Stimulated activated CD4-positive, alpha-beta T cell treated with anti-CD3 and anti-CD28 coated beads, Interleukin-15, amount 100 ng/mL, for 1 hour (primary cell): ENCODE results near the gene NRCAM.

Experiments used
- DNase-seq, 2 donors: peaks; one replicate each; pipeline ENCODE4 v3.0.0-alpha.2; 2020; ENCODE audit warnings: low read depth in 1 of 2, low spot score in 1 of 2

The NRCAM gene

GRCh38 chr7:108167460-108167859, 288.8 kb downstream of the NRCAM start:
- no peak for DNase-seq

- DNase-seq, result no peak
Measured at GRCh38 chr7:108166687-108167086, 289.5 kb downstream of the NRCAM start.

DNA sequence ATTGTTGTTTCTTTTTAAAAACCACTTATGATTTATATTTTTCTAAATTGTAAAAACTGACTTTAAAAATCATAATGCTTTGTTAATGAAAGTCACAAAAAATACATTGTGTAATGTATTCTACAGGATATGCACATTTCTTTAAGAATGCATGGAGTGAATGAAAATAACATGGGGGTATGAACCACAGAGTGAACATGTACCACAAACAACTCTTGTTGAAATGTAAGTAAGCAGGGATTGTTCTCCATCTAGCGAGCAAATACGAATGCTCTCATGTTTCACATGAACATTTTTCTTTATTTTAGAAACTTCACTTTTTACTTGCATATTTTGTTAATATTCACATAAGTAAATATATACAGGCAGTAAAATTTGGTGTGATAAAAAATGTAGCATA, 290.5 kb downstream of the NRCAM start:
- DNase-seq, result no peak

GRCh38 chr7:108164946-108165345, 291.3 kb downstream of the NRCAM start:
- no peak for DNase-seq

DNA sequence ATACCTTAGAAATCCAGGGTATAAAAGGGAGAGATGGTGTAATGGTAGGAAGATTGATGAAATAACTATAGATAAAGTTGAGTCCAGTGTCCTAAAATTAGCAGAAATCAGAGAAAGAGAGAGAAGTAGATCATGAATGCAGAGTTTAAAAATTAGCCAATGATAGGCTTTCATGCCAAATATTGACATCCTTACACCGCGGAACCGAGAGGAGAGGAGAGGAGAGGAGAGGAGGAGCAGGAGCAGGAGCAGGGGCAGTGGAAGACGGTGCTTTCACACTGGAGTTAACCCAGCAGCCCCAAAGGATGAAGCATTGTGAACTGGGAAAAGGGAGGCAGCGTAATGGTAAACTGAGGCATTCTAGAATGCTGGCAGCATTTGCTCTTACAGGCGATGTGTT, 291.9 kb downstream of the NRCAM start:
- DNase-seq, result no peak

GRCh38 chr7:108158776-108159175, 297.5 kb downstream of the NRCAM start:
- DNase-seq, result no peak

GRCh38 chr7:108157606-108158335, 298.5 kb downstream of the NRCAM start:
- DNase-seq, result no peak

DNA sequence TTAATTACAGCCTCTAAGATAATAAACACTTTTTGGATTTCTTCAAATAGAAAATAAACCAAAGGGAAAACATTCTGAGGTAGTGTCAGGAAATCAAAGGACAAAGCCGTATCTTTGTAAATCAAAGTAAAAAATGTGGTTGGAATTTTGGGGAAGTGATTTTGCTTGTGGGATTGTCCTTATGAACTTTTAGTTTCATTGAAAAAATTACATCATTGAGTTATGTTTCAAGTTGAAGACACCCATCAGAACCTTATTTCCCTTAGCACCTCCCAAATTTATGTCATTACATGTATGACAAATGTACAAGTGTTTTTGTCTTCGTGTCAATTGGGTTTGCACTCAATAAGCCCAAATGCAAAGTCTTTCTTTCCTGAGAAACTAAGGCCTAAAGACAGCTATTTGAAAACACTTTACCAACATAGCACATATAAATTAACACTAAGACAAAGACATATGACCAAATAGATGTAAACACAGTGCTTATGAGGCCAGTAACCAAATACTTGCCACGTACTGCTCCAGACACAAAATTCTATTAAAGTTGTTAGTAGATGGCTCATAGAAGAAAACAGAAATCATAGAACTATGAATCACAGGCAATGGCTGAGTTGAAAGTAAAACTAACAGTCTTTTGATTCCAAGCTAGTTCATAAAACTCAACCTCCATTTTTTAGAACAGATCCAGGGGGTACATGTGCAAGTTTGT, 299.2 kb downstream of the NRCAM start:
- no peak for DNase-seq

DNA sequence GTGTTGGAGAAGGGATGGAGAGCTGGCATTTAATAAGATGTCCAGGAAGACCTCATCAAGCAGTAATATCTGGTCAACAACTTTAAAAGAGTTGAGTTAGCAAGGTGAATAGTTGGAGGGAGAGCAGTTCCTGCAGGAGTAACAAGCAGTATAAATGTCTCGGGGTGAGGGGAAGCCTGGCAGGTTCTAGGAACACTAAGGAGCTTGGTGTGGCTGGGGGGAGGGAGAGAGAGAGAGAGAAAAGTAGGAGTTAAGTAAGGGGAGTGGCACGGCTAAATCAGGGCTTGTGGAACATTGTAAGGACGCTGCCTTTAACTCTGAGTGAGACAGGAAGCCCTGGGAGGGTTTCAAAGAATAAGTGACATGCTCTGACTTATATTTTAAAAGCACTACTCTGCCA, 304.0 kb downstream of the NRCAM start:
- no peak for DNase-seq

GRCh38 chr7:108149908-108150307, 306.3 kb downstream of the NRCAM start:
- DNase-seq, result no peak

- DNase-seq, result no peak
Measured at GRCh38 chr7:108149119-108149518, 307.1 kb downstream of the NRCAM start.

- DNase-seq, result no peak
Measured at GRCh38 chr7:108147031-108147563, 309.1 kb downstream of the NRCAM start.

DNA sequence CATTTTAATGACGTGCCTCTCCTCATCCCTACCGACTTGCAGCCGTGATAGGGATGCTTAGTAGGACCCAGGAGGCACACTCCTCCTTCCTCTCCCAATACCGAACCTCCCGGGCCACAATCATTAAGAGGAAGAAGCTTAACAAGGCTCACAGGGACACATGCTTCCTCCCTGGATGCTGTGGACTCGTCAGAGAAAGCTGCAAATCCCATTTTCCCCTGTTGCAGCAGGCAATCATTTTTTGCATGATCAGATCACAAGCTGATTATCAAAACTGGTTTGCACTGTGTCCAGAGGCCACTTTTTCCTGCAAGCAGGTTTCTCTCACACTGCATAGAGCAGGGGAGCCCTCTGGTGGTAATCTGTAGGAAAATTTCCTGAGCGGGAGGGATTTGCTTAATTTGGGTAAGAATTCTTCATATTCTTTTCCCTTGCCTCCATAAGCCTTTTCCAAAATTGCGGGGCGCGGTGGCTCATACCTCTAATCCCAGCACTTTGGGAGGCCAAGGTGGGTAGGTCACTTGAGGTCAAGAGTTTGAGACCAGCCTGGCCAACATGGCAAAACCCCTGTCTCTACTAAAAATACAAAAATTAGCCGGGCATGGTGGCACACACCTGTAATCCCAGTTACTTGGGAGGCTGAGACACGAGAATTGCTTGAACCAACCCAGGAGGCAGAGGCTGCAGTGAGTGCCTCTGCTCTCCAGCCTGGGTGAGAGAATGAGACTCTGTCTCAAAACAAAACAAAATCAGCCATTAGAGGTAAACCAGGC, 310.0 kb downstream of the NRCAM start:
- DNase-seq, result no peak

DNA sequence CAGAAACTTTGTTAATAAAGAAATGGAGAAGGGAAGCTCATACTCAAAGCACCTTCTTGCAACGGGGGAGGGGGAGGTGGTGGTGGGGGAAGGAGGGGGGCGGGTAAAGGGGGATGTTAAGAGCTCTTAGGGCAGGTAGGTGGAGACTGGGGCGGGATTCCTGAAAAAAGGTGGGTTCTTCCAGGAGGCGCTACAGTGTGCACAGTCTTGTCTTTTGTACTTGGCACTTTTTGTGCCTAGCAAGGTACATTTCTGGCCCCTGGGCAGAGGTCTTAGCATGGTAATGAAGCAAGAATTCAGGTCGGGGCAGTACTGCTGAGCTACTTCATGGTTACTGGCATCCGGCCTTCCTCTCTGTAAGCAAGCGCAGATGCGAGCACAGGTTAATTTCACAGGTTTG, 310.8 kb downstream of the NRCAM start:
- no peak for DNase-seq

DNA sequence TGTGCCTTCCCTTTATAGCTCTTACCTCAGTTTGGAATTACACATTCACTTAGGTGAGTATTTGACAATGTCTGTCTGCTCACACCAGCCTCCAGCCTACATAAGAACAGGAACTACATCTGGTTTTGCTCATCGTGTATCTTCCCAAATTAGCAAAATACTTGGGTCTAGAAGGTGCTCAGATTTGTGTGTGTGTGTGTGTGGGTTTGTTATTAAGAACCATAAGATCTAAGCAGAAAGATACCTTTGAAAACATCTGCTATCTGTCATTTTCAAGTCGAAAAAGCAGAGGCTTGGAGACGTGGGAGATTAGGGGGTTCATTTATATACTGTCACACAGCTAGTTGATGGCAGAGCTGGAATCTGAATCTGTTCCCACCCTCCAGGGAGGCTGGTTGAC, 311.3 kb downstream of the NRCAM start:
- DNase-seq, result no peak

GRCh38 chr7:108143658-108144420, 312.4 kb downstream of the NRCAM start:
- DNase-seq, result no peak

GRCh38 chr7:108142675-108143259, 313.5 kb downstream of the NRCAM start:
- DNase-seq, result no peak

GRCh38 chr7:108142180-108142579, 314.1 kb downstream of the NRCAM start:
- no peak for DNase-seq

DNA sequence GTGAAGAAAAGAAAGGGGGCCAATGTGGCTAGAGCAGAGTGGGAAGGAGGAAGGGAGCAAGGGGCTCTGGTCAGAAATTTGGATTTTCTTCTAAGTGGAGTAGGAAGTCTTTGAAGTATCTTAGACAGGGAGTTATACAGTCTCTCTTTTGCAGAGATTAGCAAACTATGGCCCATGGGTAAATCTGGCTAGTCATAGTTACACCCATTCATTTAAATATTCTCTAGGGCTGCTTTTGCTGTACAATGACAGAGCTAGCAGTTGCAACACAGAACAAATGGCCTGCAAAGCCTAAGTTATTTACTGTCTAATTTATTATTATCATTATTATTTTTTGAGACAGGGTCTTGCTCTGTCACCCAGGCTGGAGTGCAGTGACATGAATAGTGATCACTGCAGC, 315.6 kb downstream of the NRCAM start:
- DNase-seq, result no peak

DNA sequence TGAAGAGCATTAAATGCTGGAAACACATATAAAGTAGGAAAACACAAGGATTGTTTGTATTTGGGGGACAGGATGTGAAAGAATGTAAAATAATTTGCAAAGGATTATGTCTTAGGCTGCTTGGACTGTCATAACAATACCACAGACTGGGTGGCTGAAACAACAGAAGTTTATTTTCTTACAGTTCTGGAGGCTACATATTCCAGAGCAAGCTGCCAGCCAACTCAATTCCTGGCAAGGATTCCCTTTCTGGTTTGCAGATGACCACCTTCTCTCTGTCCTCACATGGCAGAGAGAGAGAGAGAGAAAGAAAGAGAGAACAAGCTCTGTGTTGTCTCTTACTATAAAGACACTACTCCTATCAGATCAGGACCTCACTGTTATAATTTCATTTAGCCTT, 317.3 kb downstream of the NRCAM start:
- DNase-seq, result no peak

GRCh38 chr7:108137993-108138392, 318.2 kb downstream of the NRCAM start:
- DNase-seq, result no peak
